ENCODE data around the gene RASGRF1.

The RASGRF1 gene

DNA sequence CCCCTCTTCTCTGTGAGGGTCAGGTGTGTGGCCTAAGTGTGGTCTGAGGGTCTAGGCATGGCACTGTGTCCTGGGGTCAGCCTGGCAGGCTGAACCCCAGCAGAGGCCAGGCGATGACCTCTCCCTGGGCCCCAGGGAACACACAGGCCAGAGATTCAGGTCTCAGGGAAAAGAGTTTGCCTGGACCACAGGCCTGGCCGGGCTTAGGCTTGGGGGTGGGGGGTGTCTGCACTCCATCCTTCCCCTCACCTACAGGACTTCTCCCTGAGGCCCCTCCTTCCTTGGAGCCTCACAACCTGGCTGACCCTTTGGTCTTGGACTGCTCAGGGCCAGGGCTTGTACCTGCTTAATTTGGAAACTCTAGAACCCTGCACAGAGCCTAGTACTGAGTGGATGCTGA, 21.8 kb downstream of the RASGRF1 start (continued):
- TF ChIP-seq, protein P1, sequence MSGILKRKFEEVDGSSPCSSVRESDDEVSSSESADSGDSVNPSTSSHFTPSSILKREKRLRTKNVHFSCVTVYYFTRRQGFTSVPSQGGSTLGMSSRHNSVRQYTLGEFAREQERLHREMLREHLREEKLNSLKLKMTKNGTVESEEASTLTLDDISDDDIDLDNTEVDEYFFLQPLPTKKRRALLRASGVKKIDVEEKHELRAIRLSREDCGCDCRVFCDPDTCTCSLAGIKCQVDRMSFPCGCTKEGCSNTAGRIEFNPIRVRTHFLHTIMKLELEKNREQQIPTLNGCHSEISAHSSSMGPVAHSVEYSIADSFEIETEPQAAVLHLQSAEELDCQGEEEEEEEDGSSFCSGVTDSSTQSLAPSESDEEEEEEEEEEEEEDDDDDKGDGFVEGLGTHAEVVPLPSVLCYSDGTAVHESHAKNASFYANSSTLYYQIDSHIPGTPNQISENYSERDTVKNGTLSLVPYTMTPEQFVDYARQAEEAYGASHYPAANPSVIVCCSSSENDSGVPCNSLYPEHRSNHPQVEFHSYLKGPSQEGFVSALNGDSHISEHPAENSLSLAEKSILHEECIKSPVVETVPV (CRISPR knock-in tag; IDR thresholded peaks at IDR 0.05): no peak
- TF ChIP-seq CSDC2 (CRISPR knock-in tag; IDR thresholded peaks at IDR 0.05) (no peak), CREB5 (CRISPR knock-in tag; IDR thresholded peaks at IDR 0.05; ENCODE audit: low read depth) (no peak), TCF4 (CRISPR knock-in tag; IDR thresholded peaks at IDR 0.05; ENCODE audit: borderline replicate concordance) (no peak)
- TF ChIP-seq, protein P2, sequence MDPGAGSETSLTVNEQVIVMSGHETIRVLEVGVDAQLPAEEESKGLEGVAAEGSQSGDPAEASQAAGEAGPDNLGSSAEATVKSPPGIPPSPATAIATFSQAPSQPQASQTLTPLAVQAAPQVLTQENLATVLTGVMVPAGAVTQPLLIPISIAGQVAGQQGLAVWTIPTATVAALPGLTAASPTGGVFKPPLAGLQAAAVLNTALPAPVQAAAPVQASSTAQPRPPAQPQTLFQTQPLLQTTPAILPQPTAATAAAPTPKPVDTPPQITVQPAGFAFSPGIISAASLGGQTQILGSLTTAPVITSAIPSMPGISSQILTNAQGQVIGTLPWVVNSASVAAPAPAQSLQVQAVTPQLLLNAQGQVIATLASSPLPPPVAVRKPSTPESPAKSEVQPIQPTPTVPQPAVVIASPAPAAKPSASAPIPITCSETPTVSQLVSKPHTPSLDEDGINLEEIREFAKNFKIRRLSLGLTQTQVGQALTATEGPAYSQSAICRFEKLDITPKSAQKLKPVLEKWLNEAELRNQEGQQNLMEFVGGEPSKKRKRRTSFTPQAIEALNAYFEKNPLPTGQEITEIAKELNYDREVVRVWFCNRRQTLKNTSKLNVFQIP (CRISPR knock-in tag; IDR thresholded peaks at IDR 0.05; ENCODE audit: borderline replicate concordance, low read depth): no peak

- ATAC-seq: no peak
- no peak for TF ChIP-seq TCF4 (CRISPR knock-in tag; IDR thresholded peaks at IDR 0.05; ENCODE audit: borderline replicate concordance)
- TF ChIP-seq PPARA (CRISPR knock-in tag; IDR thresholded peaks at IDR 0.05; ENCODE audit: borderline replicate concordance): no peak
- TF ChIP-seq, protein P1 (CRISPR knock-in tag; IDR thresholded peaks at IDR 0.05): no peak
- TF ChIP-seq ISL1 (CRISPR knock-in tag; IDR thresholded peaks at IDR 0.05): no peak
- no peak for TF ChIP-seq RARB (CRISPR knock-in tag; IDR thresholded peaks at IDR 0.05)
- TF ChIP-seq GLIS3 (CRISPR knock-in tag; IDR thresholded peaks at IDR 0.05): no peak
- no peak for TF ChIP-seq ESRRG (CRISPR knock-in tag; IDR thresholded peaks at IDR 0.05)
- TF ChIP-seq OSR1 (CRISPR knock-in tag; IDR thresholded peaks at IDR 0.05): no peak
- no peak for TF ChIP-seq CREB5 (CRISPR knock-in tag; IDR thresholded peaks at IDR 0.05; ENCODE audit: low read depth)
- TF ChIP-seq ZFP3 (CRISPR knock-in tag; IDR thresholded peaks at IDR 0.05): no peak
- no peak for TF ChIP-seq ZC3H10 (CRISPR knock-in tag; IDR thresholded peaks at IDR 0.05)
- TF ChIP-seq TSHZ2 (CRISPR knock-in tag; IDR thresholded peaks at IDR 0.05): no peak
- no peak for TF ChIP-seq PATZ1 (CRISPR knock-in tag; IDR thresholded peaks at IDR 0.05; ENCODE audit: borderline replicate concordance)
These were observed 22.6 kb downstream of the RASGRF1 start for GRCh38 chr15:79067969-79068368.

- no peak for ATAC-seq
- TF ChIP-seq OSR1 (CRISPR knock-in tag; IDR thresholded peaks at IDR 0.05) (no peak), PPARA (CRISPR knock-in tag; IDR thresholded peaks at IDR 0.05; ENCODE audit: borderline replicate concordance) (no peak), ZFP3 (CRISPR knock-in tag; IDR thresholded peaks at IDR 0.05) (no peak), TCF4 (CRISPR knock-in tag; IDR thresholded peaks at IDR 0.05; ENCODE audit: borderline replicate concordance) (no peak), BACH2 (CRISPR knock-in tag; IDR thresholded peaks at IDR 0.05; ENCODE audit: borderline replicate concordance) (no peak), RARB (CRISPR knock-in tag; IDR thresholded peaks at IDR 0.05) (no peak), ZNF70 (CRISPR knock-in tag; IDR thresholded peaks at IDR 0.05) (no peak), PATZ1 (CRISPR knock-in tag; IDR thresholded peaks at IDR 0.05; ENCODE audit: borderline replicate concordance) (no peak), TSHZ2 (CRISPR knock-in tag; IDR thresholded peaks at IDR 0.05) (no peak), CSDC2 (CRISPR knock-in tag; IDR thresholded peaks at IDR 0.05) (no peak), ZC3H10 (CRISPR knock-in tag; IDR thresholded peaks at IDR 0.05) (no peak)
These were observed 23.3 kb downstream of the RASGRF1 start for GRCh38 chr15:79067072-79067833.

All from SK-N-SH treated with all-trans-retinoic acid at 6 μM for 48 hours (cell line).